ENCODE data around the gene GNAZ. TPM values are rescaled to one million over a fixed set of nuclear protein-coding genes. Genes with fewer than 3 reads are reported as not detected.

Gene GNAZ
- total and polyA plus RNA-seq, 12 donors, result 3.0 to 70.8 (median 9.4) TPM

- Histone ChIP-seq H3K27me3 (no peaks in the 10 kb centered on the region), H3K4me3 (no peak overlapping the region), H3K9me3 (replicated peaks in 1 of 3) (no peaks in the 10 kb centered on the region), H3K36me3 (replicated peaks in 1 of 2) (no peaks in the 10 kb centered on the region), H3K4me1 (replicated peaks in 1 of 2) (peaks cover 9 to 13% of the 10 kb centered on the region in 2 donors), H3K27ac (no peak overlapping the region)
- DNase-seq, result peak in 6 of 7 donors; percentile 5 to 45 (median 12)
- TF ChIP-seq POLR2A (IDR thresholded peaks at IDR 0.05) (no peak), CTCF (IDR thresholded peaks at IDR 0.05) (no peak)
- intact Hi-C loops (cut with DNase I), result no loop called here
- 86 to 94% (median 90%) methylated on average over 5 to 6 of the region's 6 CpGs for WGBS, 4 donors
Observed at GRCh38 chr22:23067023-23067650, 3.2 kb upstream of the GNAZ start.

GRCh38 chr22:23067691-23068090 is 2.6 kb upstream of the GNAZ start:
- peaks cover 9 to 13% of the 10 kb centered on the region in 2 donors for H3K4me1 ChIP-seq (replicated peaks in 1 of 2)
- no peak for TF ChIP-seq POLR2A (IDR thresholded peaks at IDR 0.05)
- no peak for TF ChIP-seq CTCF (IDR thresholded peaks at IDR 0.05)
- intact Hi-C loops (cut with DNase I), result no loop called here
- 79 to 90% (median 87%) methylated on average over 5 of the region's 5 CpGs for WGBS, 4 donors
- H3K4me3 ChIP-seq, result no peak overlapping the region
- no peaks in the 10 kb centered on the region for H3K9me3 ChIP-seq (replicated peaks in 1 of 3)
- peak in 4 of 7 donors; percentile 0 to 35 (median 8) for DNase-seq
- no peaks in the 10 kb centered on the region for H3K36me3 ChIP-seq (replicated peaks in 1 of 2)
- no peak overlapping the region for H3K27ac ChIP-seq
- H3K27me3 ChIP-seq, result no peaks in the 10 kb centered on the region

GRCh38 chr22:23068096-23068831 is 2.1 kb upstream of the GNAZ start:
- no peaks in the 10 kb centered on the region for H3K36me3 ChIP-seq (replicated peaks in 1 of 2)
- peak; percentile 1 to 50 (median 13) for DNase-seq
- 79 to 83% (median 82%) methylated on average over 6 to 8 of the region's 8 CpGs for WGBS, 4 donors
- intact Hi-C loops (cut with DNase I), result no loop called here
- H3K27ac ChIP-seq, result no peak overlapping the region
- no peaks in the 10 kb centered on the region for H3K27me3 ChIP-seq
- TF ChIP-seq CTCF (IDR thresholded peaks at IDR 0.05) (no peak), POLR2A (IDR thresholded peaks at IDR 0.05) (no peak)
- H3K9me3 ChIP-seq (replicated peaks in 1 of 3), result no peaks in the 10 kb centered on the region
- H3K4me1 ChIP-seq (replicated peaks in 1 of 2), result peaks cover 9 to 13% of the 10 kb centered on the region in 2 donors
- H3K4me3 ChIP-seq, result no peak overlapping the region

- no peaks in the 10 kb centered on the region for H3K27me3 ChIP-seq
- WGBS, 4 donors, result 63 to 82% (median 82%) methylated on average over 3 to 8 of the region's 8 CpGs
- intact Hi-C loops (cut with DNase I), result no loop called here
- no peak overlapping the region for H3K4me3 ChIP-seq
- no peaks in the 10 kb centered on the region for H3K36me3 ChIP-seq (replicated peaks in 1 of 2)
- peaks cover 9 to 13% of the 10 kb centered on the region in 2 donors for H3K4me1 ChIP-seq (replicated peaks in 1 of 2)
- TF ChIP-seq CTCF (IDR thresholded peaks at IDR 0.05), result no peak
- TF ChIP-seq POLR2A (IDR thresholded peaks at IDR 0.05), result no peak
- DNase-seq, result peak in 6 of 7 donors; percentile 0 to 50 (median 10)
- H3K27ac ChIP-seq, result no peak overlapping the region
- H3K9me3 ChIP-seq (replicated peaks in 1 of 3), result no peaks in the 10 kb centered on the region
Observed at GRCh38 chr22:23068832-23069385, 1.4 kb upstream of the GNAZ start.
